HG02885 (cell line): Measurements from ENCODE around the gene DHRSX.
"Not testable (repeated sequence)": the region's sequence is repeated elsewhere in the genome, so short reads cannot be mapped to it uniquely, and the experiment has no call there.

Source experiments
- ATAC-seq: cut with Tn5 transposase; IDR thresholded peaks from one replicate; pipeline ENCODE4 v1.9.1; 2021; ENCODE audit warnings: mild to moderate bottlenecking; ENCODE audit not compliant: unreplicated experiment, poor library complexity

Gene DHRSX

DNA sequence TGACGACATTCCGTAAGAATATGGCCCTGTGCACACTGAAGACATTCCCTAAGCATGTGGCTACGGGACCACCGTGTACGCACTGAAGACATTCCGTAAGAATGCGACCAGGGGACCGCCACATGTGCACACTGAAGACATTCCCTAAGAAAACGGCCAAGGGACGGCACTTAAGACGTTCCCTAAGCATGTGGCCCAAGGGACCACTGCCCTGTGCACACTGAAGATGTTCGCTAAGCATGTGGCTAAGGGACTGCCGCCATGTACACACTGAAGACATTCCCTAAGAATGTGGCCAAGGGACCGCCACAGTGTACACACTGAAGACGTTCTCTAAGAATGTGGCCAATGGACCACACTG lies 21.4 kb downstream of the DHRSX start:
- no peak for ATAC-seq

DNA sequence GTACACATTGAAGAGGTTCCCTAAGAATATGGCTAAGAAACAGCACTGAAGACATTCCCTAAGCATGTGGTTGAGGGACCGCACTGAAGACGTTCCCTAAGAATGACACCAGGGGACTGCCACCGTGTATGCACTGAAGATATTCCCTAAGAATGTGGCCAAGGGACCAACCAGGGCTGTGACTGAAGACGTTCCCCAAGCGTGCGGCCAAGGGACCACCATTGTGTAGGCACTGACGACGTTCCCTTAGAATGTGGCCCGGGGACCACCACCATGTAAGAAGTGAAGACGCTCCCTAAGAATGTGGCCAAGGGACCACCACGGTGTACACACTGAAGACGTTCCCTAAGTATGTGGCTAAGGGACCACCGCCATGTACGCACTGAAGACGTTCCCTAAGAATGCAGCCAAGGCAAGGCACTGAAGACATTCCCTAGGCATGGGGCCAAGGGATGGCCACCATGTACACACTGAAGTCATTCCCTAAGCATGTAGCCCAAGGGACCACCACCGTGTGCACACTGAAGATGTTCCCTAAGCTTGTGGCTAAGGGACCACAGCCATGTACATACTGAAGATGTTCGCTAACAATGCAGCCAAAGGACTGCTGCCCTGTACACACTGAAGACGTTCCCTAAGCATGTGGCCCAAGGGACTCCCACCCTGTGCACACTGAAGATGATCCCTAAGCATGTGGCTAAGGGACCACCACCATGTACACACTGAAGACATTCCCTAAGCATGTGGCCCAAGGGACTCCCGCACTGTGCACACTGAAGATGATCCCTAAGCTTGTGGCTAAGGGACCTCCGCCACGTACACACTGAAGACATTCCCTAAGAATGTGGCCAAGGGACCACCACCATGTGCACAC lies 22.0 kb downstream of the DHRSX start:
- ATAC-seq, result no peak

DNA sequence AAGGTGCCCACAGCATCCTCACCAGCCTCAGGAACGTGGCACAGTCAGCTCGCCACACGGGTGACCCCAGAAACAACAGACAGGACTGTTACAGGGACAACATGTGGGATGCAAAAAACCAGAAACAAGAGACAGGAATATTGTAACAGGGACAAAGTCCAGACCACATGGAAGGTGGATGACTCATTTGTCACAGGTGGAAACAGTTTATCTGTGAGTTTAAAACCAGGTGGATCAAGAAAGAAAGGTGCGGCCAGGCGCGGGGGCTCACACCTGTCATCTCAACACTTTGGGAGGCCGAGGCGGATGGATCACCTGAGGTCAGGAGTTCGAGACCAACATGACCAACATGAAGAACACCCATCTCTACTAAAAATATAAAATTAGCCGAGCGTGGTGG lies 23.5 kb downstream of the DHRSX start:
- not testable (repeated sequence) for ATAC-seq

DNA sequence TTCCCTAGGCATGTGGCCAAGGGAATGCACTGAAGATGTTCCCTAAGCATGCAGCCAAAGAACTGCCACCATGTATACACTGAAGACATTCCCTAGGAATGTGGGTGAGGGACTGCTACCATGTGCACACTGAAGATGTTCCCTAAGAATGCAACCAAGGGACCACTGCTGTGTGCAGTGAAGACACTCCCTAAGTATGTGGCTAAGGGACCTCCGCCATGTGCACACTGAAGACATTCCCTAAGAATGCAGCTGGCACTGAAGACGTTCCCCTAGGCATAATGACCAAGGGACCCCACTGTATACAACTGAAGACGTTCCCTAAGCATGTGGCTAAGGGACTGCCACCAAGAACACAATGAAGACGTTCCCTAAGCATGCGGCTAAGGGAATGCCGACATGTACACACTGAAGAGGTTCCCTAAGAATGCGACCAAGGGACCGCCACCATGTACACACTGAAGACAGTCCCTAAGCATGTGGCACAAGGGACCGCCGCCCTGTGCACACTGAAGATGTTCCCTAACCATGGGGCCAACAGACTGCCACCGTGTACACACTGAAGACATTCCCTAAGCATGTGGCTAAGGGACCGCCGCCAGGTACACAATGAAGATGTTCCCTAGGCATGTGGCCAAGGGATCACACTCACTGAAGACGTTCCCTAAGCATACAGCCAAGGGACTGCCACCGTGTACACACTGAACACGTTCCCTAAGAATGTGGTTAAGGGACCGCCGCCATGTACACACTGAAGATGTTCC lies 25.6 kb downstream of the DHRSX start:
- no peak for ATAC-seq

DNA sequence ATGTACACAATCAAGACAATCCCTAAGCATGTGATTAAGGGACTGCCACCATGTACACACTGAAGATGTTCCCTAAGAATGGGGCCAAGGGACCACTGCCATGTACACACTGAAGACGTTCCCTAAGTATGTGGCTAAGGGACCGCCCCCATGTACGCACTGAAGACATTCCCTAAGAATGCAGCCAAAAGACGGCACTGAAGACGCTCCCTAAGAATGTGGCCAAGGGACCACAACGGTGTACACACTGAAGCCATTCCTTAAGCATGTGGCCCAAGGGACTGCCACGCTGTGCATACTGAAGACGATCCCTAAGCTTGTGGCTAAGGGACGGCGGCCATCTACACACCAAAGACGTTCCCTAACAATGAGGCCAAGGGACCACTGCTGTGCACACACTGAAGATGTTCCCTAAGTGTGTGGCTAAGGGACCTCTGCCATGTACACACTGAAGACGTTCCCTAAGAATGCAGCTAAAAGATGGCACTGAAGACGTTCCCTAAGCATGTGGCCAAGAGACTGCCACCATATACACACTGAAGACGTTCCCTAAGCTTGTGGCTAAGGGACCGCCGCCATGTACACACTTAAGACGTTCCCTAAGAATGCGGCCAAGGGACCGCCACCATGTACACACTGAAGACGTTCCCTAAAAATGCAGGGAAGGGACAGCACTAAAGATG lies 26.4 kb downstream of the DHRSX start:
- ATAC-seq, result no peak

DNA sequence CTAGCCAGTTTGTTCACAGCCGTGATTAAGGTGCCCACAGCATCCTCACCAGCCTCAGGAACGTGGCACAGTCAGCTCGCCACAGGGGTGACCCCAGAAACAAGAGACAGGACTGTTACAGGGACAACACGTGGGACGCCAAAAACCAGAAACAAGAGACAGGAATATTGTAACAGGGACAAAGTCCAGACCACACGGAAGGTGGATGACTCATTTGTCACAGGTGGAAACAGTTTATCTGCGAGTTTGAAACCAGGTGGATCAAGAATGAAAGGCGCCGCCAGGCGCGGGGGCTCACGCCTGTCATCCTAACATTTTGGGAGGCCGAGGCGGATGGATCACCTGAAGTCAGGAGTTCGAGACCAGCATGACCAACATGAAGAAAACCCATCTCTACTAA lies 27.7 kb downstream of the DHRSX start:
- not testable (repeated sequence) for ATAC-seq

DNA sequence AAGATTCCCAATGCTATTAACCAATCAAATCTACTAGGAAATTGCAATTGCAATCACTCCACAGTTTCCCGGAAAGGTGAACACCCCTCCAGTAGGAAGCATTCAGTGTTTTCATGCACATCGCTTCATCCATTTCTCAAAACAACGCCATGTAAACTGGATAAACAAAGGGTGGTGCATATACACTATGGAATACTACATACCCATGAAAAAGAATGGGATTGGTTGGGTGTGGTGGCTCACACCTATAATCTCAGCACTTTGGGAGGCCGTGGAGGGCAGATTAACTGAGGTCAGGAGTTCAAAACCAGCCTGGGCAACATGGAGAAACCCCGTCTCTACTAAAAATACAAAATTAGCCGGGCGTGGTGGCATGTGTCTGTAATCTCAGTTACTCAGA lies 29.1 kb downstream of the DHRSX start:
- ATAC-seq, result no peak

DNA sequence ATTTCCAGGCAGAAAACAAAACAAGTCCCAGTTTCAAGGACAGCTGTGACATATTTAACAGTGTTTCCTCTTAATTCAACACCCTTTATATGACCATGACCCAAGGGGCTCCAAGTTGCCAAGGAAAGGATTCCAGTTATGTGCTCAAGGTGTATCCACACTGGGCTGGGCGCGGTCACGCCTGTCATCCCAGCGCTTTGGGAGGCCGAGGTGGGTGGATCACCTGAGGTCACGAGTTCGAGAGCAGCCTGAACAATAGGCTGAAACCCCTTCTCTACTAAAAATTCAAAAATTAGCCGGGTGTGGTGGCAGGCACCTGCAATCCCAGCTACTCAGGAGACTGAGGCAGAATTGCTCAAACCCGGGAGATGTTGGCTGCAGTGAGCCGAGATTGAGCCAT lies 29.6 kb downstream of the DHRSX start:
- not testable (repeated sequence) for ATAC-seq

DNA sequence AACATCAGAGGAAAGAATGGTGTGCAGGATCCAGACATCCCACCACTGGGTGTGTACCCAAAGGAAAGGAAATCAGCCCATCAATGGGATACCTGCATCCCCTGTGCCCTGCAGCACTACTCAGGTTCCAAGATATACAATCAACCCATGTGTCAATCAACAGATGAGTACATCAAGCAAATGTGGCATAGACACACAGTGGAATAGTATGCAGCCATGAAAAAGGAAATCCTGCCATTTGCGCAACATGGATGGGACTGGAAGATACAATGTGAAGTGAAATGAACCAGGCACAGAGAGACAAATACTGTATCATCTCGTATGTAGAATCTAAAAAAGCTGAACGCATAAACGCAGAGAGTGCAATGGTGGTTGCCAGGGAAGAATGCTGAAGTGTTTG lies 30.9 kb downstream of the DHRSX start:
- ATAC-seq, result not testable (repeated sequence)

DNA sequence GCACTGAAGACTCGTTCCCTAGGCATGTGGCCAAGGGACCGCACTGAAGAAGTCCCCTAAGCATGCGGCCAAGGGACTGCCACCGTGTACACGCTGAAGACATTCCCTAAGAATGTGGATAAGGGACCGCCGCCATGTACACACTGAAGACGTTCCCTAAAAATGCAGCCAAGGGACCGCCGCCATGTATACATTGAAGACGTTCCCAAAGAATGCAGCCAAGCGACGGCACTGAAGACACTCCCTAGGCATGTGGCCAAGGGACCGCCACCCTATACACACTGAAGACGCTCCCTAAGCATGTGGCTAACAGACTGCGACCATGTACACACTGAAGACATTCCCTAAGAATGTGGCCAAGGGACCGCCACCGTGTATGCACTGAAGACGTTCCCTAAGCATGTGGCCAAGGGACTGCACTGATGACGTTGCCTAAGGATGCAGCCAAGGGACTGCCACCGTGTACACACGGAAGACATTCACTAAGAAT lies 31.5 kb downstream of the DHRSX start:
- ATAC-seq, result no peak

DNA sequence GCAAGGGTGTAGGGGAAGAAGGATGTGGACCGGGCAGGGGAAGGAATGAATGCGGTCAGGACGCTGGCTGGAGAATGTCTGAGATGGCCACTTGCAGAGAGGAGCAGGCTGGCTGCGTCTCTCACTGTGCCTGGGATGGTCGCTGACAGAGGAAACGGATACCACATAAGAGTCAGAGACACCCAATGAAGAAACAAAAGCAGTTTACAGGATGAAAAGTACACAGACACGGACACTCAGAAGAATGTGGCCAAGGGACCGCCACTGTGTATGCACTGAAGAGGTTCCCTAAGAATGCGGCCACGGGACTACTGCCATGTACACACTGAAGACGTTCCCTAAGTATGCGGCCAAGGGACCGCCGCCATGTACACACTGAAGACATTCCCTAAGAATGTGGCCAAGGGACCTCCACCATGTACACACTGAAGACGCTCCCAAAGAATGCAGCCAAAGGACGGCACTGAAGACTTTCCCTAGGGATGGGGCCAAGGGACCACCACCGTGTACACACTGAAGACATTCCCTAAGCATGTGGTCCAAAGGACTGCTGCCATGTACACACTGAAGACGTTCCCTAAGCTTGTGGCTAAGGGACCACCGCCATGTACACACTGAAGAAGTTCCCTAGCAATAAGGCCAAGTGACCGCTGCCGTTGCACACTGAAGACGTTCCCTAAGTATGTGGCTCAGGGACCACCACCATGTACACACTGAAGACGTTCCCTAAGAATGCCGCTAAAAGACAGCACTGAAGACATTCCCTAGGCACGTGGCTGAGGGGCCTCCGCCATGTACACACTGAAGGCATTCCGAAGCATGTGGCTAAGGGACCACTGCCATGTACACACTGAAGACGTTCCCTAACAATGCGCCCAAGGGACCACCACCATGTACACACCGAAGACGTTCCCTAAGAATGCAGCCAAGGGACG lies 32.2 kb downstream of the DHRSX start:
- ATAC-seq, result no peak

DNA sequence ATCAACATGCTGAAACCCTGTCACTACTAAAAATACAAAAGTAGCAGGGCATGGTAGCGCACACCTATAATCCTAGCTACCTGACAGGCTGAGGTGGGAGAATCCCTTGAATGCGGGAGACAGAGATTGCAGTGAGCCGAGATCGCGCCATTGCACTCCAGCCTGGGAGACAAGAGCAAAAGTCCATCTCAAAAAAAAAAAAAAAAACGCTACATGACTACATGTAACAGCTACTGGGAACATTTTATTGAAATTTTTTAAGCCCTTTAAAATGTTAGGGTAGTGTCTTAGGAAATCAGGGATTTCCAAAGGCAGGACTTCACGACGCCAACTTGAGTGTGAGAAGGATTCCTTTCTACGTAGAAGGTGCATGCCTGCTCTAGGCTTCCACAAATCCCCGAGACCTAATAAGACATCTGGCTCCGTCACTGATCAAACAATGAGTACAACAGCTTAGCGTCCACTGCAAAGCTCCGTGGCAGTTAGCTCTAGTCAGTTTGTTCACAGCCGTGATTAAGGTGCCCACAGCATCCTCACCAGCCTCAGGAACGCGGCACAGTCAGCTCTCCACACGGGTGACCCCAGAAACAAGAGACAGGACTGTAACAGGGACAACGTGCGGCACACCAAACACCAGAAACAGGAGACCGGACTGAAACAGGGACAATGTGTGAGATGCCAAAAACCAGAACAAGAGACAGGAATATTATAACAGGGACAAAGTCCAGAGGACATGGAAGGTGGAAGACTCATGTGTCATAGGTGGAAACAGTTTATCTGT lies 33.7 kb downstream of the DHRSX start:
- no peak for ATAC-seq

DNA sequence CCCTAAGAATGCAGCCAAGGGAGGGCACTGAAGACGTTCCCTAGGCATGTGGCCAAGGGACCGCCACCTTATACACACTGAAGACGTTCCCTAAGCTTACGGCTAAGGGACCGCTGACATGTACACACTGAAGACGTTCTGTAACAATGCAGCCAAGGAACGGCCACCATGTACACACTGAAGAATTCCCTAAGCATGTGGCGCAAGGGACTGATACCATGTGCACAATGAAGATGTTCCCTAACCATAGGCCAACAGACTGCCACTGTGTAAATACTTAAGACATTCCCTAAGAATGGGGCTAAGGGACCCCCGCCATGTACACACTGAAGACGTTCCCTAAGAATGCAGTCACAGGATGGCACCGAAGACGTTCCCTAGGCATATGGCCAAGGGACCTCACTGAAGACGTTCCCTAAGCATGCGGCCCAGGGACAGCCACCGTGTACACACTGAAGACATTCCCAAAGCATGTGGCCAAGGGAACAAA lies 36.1 kb downstream of the DHRSX start:
- no peak for ATAC-seq

DNA sequence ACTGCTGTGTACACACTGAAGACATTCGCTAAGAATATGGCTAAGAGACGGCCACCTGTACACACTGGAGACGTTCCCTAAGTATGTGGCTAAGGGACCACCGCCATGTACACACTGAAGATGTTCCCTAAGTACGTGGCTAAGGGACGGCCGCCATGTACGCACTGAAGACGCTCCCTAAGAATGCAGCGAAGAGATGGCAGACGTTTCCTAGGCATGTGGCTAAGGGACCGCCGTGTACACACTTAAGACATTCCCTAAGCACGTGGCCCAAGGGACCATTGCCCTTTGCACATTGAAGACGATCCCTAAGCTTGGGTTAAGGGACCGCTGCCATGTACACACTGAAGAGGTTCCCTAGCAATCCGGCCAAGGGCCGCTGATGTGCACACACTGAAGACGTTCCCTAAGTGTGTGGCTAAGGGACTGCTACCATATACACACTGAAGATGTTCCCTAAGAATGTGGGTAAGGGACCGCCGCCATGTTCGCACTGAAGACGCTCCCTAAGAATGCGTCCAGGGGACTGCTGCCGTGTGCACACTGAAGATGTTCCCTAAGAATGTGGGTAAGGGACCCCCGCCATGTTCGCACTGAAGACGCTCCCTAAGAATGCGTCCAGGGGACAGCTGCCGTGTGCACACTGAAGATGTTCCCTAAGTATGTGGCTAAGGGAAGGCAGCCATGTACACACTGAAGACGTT lies 36.7 kb downstream of the DHRSX start:
- no peak for ATAC-seq

DNA sequence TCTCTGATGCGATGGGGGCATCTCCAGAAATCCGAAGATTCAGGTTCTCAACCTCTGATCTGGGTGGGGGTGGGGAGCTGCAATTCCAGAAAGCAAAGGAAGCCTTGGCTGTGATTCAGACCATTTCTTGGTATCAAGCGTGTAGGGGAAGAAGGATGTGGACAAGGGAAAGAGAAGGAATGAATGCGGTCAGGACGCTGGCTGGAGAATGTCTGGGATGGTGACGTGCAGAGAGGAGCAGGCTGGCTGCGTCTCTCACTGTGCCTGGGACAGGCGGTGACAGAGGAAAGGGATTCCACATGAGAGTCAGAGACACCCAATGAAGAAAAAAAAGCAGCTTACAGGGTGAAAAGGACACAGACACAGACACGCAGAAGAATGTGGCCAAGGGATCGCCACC lies 37.3 kb downstream of the DHRSX start:
- not testable (repeated sequence) for ATAC-seq

DNA sequence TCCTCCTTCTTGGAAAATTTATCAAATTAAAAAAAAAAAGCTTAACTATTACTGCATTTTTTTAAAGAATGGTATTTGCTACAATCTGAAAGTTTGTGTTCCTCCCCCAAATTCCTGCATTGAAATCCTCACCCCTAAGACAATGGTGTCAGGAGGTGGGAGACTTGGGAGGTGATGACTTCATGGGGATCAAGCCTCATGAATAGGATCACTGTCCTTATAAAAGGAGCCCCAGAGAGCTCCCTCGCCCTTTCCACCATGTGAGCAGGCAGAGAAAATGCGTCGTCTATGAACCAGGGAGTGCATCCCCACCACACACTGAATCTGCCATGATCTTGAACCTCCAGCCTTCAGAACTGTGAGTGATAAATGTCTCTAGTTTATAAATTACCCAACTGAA lies 38.0 kb downstream of the DHRSX start:
- no peak for ATAC-seq

DNA sequence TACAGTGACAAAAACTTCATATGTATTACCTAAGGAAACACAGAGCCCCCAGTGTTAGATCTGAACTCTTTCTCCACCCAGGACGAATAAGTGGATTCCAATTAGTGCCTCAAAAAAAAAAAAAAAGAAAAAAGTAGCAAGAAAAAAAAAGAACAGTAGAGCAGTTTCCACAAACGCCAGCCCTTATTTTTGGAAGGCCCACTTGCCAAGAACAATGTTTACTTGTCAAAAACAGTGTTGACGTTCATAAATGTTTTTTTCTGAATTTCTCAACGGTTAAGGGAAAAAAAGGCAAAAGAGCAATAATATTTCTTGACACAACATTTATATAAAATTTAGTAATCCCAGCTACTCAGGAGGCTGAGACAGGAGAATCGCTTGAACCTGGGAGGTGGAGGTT lies 38.7 kb downstream of the DHRSX start:
- ATAC-seq, result no peak

DNA sequence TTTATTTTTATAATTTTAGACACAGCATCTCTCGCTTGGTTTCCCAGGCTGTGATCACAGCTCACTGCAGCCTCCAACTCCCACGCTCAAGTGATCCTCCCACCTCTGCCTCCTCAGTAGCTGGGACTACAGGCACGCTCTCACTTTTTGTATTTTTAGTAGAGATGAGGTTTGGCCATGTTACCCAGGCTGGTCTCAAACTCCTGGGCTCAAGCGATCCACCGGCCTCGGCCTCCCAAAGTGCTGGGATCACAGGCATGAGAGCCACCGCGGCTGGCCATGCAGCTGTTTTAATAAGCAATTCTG lies 39.1 kb downstream of the DHRSX start:
- no peak for ATAC-seq
